Esophagus squamous epithelium (tissue), 5 donors: Measurements from ENCODE around the gene MAP2K6. TPM values are rescaled to one million over a fixed set of nuclear protein-coding genes. Genes with fewer than 3 reads are reported as not detected.

Source experiments
- DNase-seq: peaks from one replicate; lab custom pipeline; 2025; lab: John Stamatoyannopoulos, UW
- H3K27ac ChIP-seq, 4 donors: fragments of 200-600 bp; sonication (generic); one replicate each; pipeline ENCODE4 v1.5.1; 2016 to 2019; ENCODE audit warnings: mild to moderate bottlenecking in 1 of 4
- H3K27me3 ChIP-seq, 4 donors: fragments of 200-600 bp; sonication (generic); 1 replicate in 3 of 4; 2 replicates in 1 of 4; pipeline versions ENCODE4 v1.5.1 to v1.6.0; 2017 to 2021; ENCODE audit warnings: antibody characterized with exemption in 1 of 4
- H3K36me3 ChIP-seq, 3 donors: fragments of 200-600 bp; sonication (generic); one replicate each; pipeline ENCODE4 v1.5.1; 2016 to 2019
- H3K4me1 ChIP-seq, 3 donors: fragments of 200-600 bp; sonication (generic); one replicate each; pipeline ENCODE4 v1.5.1; 2017 to 2019
- H3K4me3 ChIP-seq, 4 donors: fragments of 200-600 bp; sonication (generic); 1 replicate in 3 of 4; 2 replicates in 1 of 4; pipeline ENCODE4 v1.5.1; 2016 to 2019; ENCODE audit warnings: mild to moderate bottlenecking in 2 of 4, moderate library complexity in 1 of 4
- H3K9me3 ChIP-seq, 3 donors: fragments of 200-600 bp; sonication (generic); one replicate each; pipeline ENCODE4 v1.5.1; 2016 to 2019
- POLR2A ChIP-seq, 4 donors: fragments of 450-650 bp; IDR thresholded peaks; one replicate each; pipeline ENCODE4 v1.6.1; 2017; ENCODE audit warnings: antibody characterized with exemption in 4 of 4, mild to moderate bottlenecking in 4 of 4, moderate library complexity in 3 of 4
- WGBS, 2 donors: methylation state at CpG; one replicate each; pipeline ENCODE4 v1.1.5; 2018; 5-methylcytosine and 5-hydroxymethylcytosine counted together
- intact Hi-C: fragments of 100-400 bp; cut with DNase I; formaldehyde crosslinking; loops from one replicate; pipeline ENCODE4 v1.15.0; 2022
- total RNA-seq, 4 donors: library from RNA; depleted of rRNA; stranded (reverse); fragments of >200 nt; gene quantifications; one replicate each; pipeline ENCODE4 v1.1.0, GENCODE V29; 2016
- TF ChIP-seq, protein P1 (sequence below), 6 experiments: fragments of 450-650 bp in 4 of 6; fragments of 200-600 bp in 2 of 6; sonication (generic) in 2 of 6; IDR thresholded peaks; one replicate each; pipeline ENCODE4 v1.5.1; 2016 to 2019; ENCODE audit warnings: antibody characterized with exemption in 6 of 6, mild to moderate bottlenecking in 4 of 6, moderate library complexity in 4 of 6
- donor health status: DM: yes; HTN: yes; CAD: no.

Gene MAP2K6
- total RNA-seq, 4 donors from 2014 or later = 1.5 to 15.0 (median 2.5) TPM

DNA sequence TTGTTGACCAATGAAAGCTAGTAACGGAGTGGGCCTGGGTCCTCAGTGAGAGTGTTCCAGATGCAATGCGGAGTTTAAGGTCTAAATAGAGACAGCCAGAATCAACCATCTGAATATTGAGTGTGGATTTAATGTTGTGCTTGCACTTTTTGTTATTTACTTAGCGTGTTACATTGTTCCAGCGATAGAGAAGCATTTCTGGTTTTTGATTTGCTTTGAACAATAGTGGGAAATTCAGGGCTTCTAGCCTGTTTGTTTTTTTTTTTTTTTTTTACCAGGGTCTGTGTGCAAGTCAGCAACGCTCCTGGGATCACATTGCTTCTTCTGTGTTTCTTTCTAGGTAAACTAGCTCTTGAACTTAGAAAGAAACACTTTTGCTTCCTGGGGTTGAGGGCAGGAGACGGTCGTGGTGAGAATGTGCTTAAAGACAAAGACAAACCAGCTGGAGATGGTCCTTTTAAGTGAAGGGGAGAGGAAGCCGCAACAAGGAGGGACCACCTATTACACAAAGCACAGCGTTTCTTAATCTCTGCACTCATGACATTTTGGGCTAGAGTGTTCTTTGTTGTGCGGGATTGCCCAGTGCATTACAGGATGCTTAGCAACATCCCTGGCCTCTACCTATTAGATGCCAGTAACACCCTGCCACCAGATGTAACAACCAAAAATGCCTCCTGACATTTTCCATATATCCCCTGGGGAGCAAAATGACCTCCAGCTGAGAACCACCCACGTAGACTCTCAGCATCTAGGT lies 119.2 kb downstream of the MAP2K6 start:
- intact Hi-C loops = no loop called here
- TF ChIP-seq, protein P1, sequence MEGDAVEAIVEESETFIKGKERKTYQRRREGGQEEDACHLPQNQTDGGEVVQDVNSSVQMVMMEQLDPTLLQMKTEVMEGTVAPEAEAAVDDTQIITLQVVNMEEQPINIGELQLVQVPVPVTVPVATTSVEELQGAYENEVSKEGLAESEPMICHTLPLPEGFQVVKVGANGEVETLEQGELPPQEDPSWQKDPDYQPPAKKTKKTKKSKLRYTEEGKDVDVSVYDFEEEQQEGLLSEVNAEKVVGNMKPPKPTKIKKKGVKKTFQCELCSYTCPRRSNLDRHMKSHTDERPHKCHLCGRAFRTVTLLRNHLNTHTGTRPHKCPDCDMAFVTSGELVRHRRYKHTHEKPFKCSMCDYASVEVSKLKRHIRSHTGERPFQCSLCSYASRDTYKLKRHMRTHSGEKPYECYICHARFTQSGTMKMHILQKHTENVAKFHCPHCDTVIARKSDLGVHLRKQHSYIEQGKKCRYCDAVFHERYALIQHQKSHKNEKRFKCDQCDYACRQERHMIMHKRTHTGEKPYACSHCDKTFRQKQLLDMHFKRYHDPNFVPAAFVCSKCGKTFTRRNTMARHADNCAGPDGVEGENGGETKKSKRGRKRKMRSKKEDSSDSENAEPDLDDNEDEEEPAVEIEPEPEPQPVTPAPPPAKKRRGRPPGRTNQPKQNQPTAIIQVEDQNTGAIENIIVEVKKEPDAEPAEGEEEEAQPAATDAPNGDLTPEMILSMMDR (IDR thresholded peaks at IDR 0.05) = no peak
- TF ChIP-seq POLR2A (IDR thresholded peaks at IDR 0.05) = no peak
- no peak overlapping the region for H3K4me3 ChIP-seq
- H3K36me3 ChIP-seq = peaks cover 0 to 40% (median 3%) of the 10 kb centered on the region in 3 donors
- H3K9me3 ChIP-seq = no peaks in the 10 kb centered on the region
- DNase-seq = no peak
- H3K27me3 ChIP-seq = no peaks in the 10 kb centered on the region
- WGBS, 2 donors = 89 to 91% methylated on average over 11 of the region's 11 CpGs
- H3K27ac ChIP-seq = no peak overlapping the region
- H3K4me1 ChIP-seq = no peaks in the 10 kb centered on the region

DNA sequence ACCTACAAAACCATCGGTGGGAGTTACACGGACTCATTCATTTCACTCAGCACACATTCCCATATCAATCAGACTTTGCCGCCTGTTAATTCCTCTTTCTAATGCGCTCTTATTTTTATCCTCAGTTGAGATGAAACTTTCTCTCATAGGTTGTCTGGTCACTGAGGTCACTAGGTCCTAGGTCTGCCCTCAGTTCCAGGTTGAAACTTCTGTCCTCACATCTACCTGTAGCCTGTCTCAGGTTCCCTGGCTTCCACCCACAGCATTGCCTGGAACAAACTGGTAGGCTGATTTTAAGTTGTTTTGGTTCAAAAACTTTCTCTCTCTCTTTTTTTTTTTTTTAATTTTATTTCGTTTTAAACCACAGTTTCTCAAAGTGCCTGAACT lies 119.7 kb downstream of the MAP2K6 start:
- H3K27me3 ChIP-seq = no peaks in the 10 kb centered on the region
- WGBS, 2 donors = 87 to 92% methylated on average over 5 of the region's 5 CpGs
- no peak overlapping the region for H3K27ac ChIP-seq
- intact Hi-C loops = no loop called here
- peaks cover 0 to 40% (median 3%) of the 10 kb centered on the region in 3 donors for H3K36me3 ChIP-seq
- no peak overlapping the region for H3K4me3 ChIP-seq
- DNase-seq = no peak
- TF ChIP-seq, protein P1 (IDR thresholded peaks at IDR 0.05) = no peak
- no peak for TF ChIP-seq POLR2A (IDR thresholded peaks at IDR 0.05)
- H3K9me3 ChIP-seq = no peaks in the 10 kb centered on the region
- peaks cover 0 to 3% (median 0%) of the 10 kb centered on the region in 3 donors for H3K4me1 ChIP-seq

DNA sequence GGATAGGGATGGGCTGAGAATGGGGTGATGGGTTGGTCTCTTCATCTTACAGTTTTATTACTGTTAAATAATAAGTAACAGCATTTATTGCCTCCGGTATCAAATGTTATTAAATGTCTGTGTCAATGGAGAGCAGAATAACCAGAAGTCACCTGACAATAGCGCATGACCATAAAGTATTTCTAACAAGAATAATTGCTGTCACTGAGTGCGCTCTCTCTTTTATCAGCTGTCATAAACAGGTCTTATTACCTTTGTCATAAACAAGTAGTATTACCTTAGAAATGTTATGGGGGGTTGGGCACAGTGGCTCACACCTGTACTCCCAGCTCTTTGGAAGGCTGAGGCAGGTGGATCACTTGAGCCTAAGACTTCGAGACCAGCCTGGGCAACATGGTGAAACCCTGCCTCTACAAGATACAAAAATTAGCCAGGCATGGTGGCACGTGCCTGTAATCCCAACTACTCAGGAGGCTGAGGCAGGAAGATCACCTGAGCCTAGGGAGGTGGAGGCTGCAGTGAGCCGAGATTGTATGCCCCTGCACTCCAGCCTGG lies 120.6 kb downstream of the MAP2K6 start:
- no peak overlapping the region for H3K27ac ChIP-seq
- H3K4me1 ChIP-seq = peaks cover 0 to 12% (median 4%) of the 10 kb centered on the region in 3 donors
- DNase-seq = no peak
- H3K9me3 ChIP-seq = no peaks in the 10 kb centered on the region
- WGBS, 2 donors = 83 to 88% methylated on average over 6 of the region's 6 CpGs
- intact Hi-C loops = no loop called here
- H3K27me3 ChIP-seq = no peaks in the 10 kb centered on the region
- no peak overlapping the region for H3K4me3 ChIP-seq
- H3K36me3 ChIP-seq = peaks cover 0 to 40% (median 3%) of the 10 kb centered on the region in 3 donors
- no peak for TF ChIP-seq POLR2A (IDR thresholded peaks at IDR 0.05)
- TF ChIP-seq, protein P1 (IDR thresholded peaks at IDR 0.05) = no peak

DNA sequence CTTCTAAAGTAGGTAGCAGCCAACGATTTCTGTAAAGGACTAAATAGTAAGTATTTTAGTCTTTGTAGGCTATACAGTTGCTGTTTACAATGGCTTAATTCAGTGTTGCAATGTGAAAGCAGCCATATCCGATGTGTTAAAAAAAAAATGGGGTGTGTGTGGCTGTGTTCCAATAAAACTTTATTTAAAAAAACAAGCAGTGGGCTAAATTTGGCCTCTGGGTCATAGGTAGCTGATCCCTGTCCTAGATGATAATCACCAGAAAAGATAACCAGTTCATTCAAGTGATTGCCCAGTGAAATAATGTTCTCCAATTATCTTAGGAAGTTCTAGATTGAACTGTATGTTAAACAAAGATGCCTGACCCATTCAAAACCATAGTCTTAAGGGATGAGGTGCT lies 124.3 kb downstream of the MAP2K6 start:
- Histone ChIP-seq H3K36me3 (peaks cover 0 to 49% (median 3%) of the 10 kb centered on the region in 3 donors), H3K27me3 (no peaks in the 10 kb centered on the region), H3K4me1 (peaks cover 0 to 18% (median 5%) of the 10 kb centered on the region in 3 donors), H3K27ac (no peak overlapping the region), H3K9me3 (no peaks in the 10 kb centered on the region), H3K4me3 (no peak overlapping the region)
- TF ChIP-seq, protein P1 (IDR thresholded peaks at IDR 0.05) = no peak
- TF ChIP-seq POLR2A (IDR thresholded peaks at IDR 0.05) = no peak
- intact Hi-C loops = no loop called here
- WGBS, 2 donors = 54 to 77% methylated on average over 2 of the region's 2 CpGs
- DNase-seq = no peak

DNA sequence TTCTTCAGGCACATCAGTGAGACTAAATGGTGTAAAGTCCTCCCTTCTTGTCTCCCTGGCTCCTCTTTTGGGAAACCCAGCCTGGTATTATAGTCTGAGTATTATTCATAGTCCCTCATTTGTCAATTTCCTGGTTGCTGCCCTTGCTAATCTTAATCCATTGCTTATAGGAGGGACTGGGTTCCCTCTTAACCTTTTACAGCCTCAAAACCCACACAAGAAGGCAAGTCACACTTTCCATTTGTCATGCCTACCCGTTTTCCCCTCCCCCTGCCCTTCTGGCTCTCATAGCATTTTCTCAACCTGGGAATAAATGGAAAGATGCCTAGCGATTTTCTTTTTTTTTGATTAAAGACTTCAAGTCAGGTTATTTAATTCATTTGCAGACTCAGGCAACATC lies 124.8 kb downstream of the MAP2K6 start:
- 54 to 60% methylated on average over 2 of the region's 2 CpGs for WGBS, 2 donors
- Histone ChIP-seq H3K9me3 (no peaks in the 10 kb centered on the region), H3K4me1 (peaks cover 0 to 18% (median 5%) of the 10 kb centered on the region in 3 donors), H3K4me3 (no peak overlapping the region), H3K36me3 (peaks cover 0 to 44% (median 3%) of the 10 kb centered on the region in 3 donors), H3K27me3 (no peaks in the 10 kb centered on the region), H3K27ac (peak overlapping the region in 1 of 4 donors; percentile 24)
- TF ChIP-seq, protein P1 (IDR thresholded peaks at IDR 0.05) = no peak
- no peak for TF ChIP-seq POLR2A (IDR thresholded peaks at IDR 0.05)
- intact Hi-C loops = no loop called here
- no peak for DNase-seq
